ENCODE results near the gene AP4M1.

The AP4M1 gene

DNA sequence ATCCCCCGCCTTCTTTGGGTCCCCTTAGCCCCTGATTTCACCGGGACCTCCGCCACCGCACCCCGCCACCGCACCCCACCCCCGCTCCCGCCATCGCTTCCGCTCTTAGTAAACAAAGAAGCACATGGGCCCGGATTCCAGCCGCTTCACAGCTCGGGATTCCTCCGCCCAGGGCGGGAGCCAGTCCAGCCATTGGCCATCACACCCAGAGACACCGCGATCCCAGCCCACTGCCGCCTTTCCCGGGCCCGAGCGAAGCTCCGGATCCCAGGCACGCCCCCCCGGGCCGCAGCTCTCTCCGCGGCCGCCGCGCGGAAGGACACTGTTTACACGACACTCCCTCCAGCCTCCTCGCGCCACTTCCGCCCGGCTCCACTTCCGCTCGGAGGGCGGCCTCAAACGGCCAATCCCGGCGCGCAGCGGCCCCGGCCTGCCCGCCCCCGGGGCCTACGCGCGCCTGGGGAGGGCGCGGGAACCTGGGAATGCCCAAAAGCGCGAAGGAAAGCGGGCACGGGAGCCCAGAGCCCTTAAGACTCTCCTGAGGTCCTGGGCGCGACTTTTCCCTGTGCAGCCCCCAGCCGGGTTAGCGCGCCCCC lies 925 bp upstream of the AP4M1 start (continued):
- TF ChIP-seq, protein P1, sequence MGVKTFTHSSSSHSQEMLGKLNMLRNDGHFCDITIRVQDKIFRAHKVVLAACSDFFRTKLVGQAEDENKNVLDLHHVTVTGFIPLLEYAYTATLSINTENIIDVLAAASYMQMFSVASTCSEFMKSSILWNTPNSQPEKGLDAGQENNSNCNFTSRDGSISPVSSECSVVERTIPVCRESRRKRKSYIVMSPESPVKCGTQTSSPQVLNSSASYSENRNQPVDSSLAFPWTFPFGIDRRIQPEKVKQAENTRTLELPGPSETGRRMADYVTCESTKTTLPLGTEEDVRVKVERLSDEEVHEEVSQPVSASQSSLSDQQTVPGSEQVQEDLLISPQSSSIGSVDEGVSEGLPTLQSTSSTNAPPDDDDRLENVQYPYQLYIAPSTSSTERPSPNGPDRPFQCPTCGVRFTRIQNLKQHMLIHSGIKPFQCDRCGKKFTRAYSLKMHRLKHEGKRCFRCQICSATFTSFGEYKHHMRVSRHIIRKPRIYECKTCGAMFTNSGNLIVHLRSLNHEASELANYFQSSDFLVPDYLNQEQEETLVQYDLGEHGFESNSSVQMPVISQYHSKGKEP (tag by site-specific recombination; IDR thresholded peaks at IDR 0.05), result no peak
- peak; percentile 90 for TF ChIP-seq GLIS2 (tag by site-specific recombination; IDR thresholded peaks at IDR 0.05)
- peak; percentile 72; the same call in 1 of the 2 replicates for TF ChIP-seq ZBTB7A (tag by site-specific recombination; IDR thresholded peaks at IDR 0.05; ENCODE audit: low read depth)
- peak; percentile 98 for TF ChIP-seq KLF9 (tag by site-specific recombination; IDR thresholded peaks at IDR 0.05; ENCODE audit: low read depth)
- TF ChIP-seq, protein P2, sequence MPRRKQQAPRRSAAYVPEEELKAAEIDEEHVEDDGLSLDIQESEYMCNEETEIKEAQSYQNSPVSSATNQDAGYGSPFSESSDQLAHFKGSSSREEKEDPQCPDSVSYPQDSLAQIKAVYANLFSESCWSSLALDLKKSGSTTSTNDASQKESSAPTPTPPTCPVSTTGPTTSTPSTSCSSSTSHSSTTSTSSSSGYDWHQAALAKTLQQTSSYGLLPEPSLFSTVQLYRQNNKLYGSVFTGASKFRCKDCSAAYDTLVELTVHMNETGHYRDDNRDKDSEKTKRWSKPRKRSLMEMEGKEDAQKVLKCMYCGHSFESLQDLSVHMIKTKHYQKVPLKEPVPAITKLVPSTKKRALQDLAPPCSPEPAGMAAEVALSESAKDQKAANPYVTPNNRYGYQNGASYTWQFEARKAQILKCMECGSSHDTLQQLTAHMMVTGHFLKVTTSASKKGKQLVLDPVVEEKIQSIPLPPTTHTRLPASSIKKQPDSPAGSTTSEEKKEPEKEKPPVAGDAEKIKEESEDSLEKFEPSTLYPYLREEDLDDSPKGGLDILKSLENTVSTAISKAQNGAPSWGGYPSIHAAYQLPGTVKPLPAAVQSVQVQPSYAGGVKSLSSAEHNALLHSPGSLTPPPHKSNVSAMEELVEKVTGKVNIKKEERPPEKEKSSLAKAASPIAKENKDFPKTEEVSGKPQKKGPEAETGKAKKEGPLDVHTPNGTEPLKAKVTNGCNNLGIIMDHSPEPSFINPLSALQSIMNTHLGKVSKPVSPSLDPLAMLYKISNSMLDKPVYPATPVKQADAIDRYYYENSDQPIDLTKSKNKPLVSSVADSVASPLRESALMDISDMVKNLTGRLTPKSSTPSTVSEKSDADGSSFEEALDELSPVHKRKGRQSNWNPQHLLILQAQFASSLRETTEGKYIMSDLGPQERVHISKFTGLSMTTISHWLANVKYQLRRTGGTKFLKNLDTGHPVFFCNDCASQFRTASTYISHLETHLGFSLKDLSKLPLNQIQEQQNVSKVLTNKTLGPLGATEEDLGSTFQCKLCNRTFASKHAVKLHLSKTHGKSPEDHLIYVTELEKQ (tag by site-specific recombination; IDR thresholded peaks at IDR 0.05; ENCODE audit: borderline replicate concordance), result no peak
- TF ChIP-seq SETDB1 (IDR thresholded peaks at IDR 0.05; ENCODE audit: insufficient read length, low read length), result no peak
- TF ChIP-seq SALL2 (tag by site-specific recombination; IDR thresholded peaks at IDR 0.05; ENCODE audit: borderline replicate concordance), result no peak
- peak; percentile 66 for TF ChIP-seq ZFP69B (tag by site-specific recombination; IDR thresholded peaks at IDR 0.05)
- TF ChIP-seq ZFHX2 (tag by site-specific recombination; conservative IDR thresholded peaks at IDR 0.05), result peak; percentile 97
- TF ChIP-seq ZNF214 (tag by site-specific recombination; IDR thresholded peaks at IDR 0.05; ENCODE audit: borderline replicate concordance), result no peak
- TF ChIP-seq ZNF324 (tag by site-specific recombination; IDR thresholded peaks at IDR 0.05), result no peak
- TF ChIP-seq MZF1 (tag by site-specific recombination; IDR thresholded peaks at IDR 0.05; ENCODE audit: borderline replicate concordance), result no peak
- 0 out of 2 replicates have a peak, but pooled peaks have one; percentile 13 for TF ChIP-seq GFI1B (tag by site-specific recombination; IDR thresholded peaks at IDR 0.05)
- no peak for TF ChIP-seq ZNF426 (tag by site-specific recombination; IDR thresholded peaks at IDR 0.05)
- TF ChIP-seq SP3 (tag by site-specific recombination; IDR thresholded peaks at IDR 0.05), result peak; percentile 94
- TF ChIP-seq KLF7 (tag by site-specific recombination; IDR thresholded peaks at IDR 0.05; ENCODE audit: borderline replicate concordance), result peak; percentile 94
- TF ChIP-seq ZNF621 (tag by site-specific recombination; IDR thresholded peaks at IDR 0.05), result no peak
- peak; percentile 77 for TF ChIP-seq ZNF2 (tag by site-specific recombination; IDR thresholded peaks at IDR 0.05)
- no peak for TF ChIP-seq ZNF449 (tag by site-specific recombination; IDR thresholded peaks at IDR 0.05)
- TF ChIP-seq ZNF558 (tag by site-specific recombination; IDR thresholded peaks at IDR 0.05), result no peak
- TF ChIP-seq, protein P3, sequence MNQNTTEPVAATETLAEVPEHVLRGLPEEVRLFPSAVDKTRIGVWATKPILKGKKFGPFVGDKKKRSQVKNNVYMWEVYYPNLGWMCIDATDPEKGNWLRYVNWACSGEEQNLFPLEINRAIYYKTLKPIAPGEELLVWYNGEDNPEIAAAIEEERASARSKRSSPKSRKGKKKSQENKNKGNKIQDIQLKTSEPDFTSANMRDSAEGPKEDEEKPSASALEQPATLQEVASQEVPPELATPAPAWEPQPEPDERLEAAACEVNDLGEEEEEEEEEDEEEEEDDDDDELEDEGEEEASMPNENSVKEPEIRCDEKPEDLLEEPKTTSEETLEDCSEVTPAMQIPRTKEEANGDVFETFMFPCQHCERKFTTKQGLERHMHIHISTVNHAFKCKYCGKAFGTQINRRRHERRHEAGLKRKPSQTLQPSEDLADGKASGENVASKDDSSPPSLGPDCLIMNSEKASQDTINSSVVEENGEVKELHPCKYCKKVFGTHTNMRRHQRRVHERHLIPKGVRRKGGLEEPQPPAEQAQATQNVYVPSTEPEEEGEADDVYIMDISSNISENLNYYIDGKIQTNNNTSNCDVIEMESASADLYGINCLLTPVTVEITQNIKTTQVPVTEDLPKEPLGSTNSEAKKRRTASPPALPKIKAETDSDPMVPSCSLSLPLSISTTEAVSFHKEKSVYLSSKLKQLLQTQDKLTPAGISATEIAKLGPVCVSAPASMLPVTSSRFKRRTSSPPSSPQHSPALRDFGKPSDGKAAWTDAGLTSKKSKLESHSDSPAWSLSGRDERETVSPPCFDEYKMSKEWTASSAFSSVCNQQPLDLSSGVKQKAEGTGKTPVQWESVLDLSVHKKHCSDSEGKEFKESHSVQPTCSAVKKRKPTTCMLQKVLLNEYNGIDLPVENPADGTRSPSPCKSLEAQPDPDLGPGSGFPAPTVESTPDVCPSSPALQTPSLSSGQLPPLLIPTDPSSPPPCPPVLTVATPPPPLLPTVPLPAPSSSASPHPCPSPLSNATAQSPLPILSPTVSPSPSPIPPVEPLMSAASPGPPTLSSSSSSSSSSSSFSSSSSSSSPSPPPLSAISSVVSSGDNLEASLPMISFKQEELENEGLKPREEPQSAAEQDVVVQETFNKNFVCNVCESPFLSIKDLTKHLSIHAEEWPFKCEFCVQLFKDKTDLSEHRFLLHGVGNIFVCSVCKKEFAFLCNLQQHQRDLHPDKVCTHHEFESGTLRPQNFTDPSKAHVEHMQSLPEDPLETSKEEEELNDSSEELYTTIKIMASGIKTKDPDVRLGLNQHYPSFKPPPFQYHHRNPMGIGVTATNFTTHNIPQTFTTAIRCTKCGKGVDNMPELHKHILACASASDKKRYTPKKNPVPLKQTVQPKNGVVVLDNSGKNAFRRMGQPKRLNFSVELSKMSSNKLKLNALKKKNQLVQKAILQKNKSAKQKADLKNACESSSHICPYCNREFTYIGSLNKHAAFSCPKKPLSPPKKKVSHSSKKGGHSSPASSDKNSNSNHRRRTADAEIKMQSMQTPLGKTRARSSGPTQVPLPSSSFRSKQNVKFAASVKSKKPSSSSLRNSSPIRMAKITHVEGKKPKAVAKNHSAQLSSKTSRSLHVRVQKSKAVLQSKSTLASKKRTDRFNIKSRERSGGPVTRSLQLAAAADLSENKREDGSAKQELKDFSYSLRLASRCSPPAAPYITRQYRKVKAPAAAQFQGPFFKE (tag by site-specific recombination; IDR thresholded peaks at IDR 0.05; ENCODE audit: borderline replicate concordance), result 0 out of 2 replicates have a peak, but pooled peaks have one; percentile 36
- TF ChIP-seq, protein P4, sequence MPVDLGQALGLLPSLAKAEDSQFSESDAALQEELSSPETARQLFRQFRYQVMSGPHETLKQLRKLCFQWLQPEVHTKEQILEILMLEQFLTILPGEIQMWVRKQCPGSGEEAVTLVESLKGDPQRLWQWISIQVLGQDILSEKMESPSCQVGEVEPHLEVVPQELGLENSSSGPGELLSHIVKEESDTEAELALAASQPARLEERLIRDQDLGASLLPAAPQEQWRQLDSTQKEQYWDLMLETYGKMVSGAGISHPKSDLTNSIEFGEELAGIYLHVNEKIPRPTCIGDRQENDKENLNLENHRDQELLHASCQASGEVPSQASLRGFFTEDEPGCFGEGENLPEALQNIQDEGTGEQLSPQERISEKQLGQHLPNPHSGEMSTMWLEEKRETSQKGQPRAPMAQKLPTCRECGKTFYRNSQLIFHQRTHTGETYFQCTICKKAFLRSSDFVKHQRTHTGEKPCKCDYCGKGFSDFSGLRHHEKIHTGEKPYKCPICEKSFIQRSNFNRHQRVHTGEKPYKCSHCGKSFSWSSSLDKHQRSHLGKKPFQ (tag by site-specific recombination; IDR thresholded peaks at IDR 0.05), result no peak; the same call in 1 of the 2 replicates
